Progenitor cell of endocrine pancreas (in vitro differentiated cells): ENCODE results near the gene PRKN. TPM values are rescaled to one million over a fixed set of nuclear protein-coding genes. Genes with fewer than 3 reads are reported as not detected.

Source experiments
- DNase-seq: peaks from one replicate; pipeline ENCODE4 v3.0.0; 2021; ENCODE audit warnings: low spot score; ENCODE audit not compliant: unreplicated experiment
- H3K27ac Mint-ChIP-seq: 2 replicates; pipeline ENCODE4 v1.8.0; 2021; ENCODE audit warnings: mild to moderate bottlenecking, moderate library complexity, mixed read lengths
- H3K27me3 Mint-ChIP-seq: 2 replicates; pipeline ENCODE4 v1.8.0; 2021; ENCODE audit warnings: mixed read lengths
- H3K36me3 Mint-ChIP-seq: 2 replicates; pipeline ENCODE4 v1.8.0; 2022; ENCODE audit warnings: mixed read lengths; ENCODE audit not compliant: insufficient read depth
- H3K4me1 Mint-ChIP-seq: 2 replicates; pipeline ENCODE4 v1.8.0; 2021; ENCODE audit warnings: low read depth, mixed read lengths
- H3K4me3 Mint-ChIP-seq: 2 replicates; pipeline ENCODE4 v1.8.0; 2021; ENCODE audit warnings: low read depth, mild to moderate bottlenecking, moderate library complexity, mixed read lengths
- H3K9me3 Mint-ChIP-seq: 2 replicates; pipeline ENCODE4 v1.8.0; 2021; ENCODE audit warnings: low read depth, mixed read lengths
- total RNA-seq: library from RNA; stranded (reverse); gene quantifications from 2 replicates; pipeline ENCODE4 v1.2.1, GENCODE V29; 2021
- TF ChIP-seq, protein P1 (sequence below): fragments of 200-600 bp; sonication (generic); IDR thresholded peaks from one replicate; pipeline ENCODE4 v1.5.0; 2021; ENCODE audit warnings: antibody characterized with exemption, mild to moderate bottlenecking; ENCODE audit not compliant: unreplicated experiment

PRKN gene
- total RNA-seq, 1 donor from 2014 or later, result 4.6 TPM

GRCh38 chr6:162017536-162017935 lies 710.0 kb downstream of the PRKN start:
- TF ChIP-seq, protein P1, sequence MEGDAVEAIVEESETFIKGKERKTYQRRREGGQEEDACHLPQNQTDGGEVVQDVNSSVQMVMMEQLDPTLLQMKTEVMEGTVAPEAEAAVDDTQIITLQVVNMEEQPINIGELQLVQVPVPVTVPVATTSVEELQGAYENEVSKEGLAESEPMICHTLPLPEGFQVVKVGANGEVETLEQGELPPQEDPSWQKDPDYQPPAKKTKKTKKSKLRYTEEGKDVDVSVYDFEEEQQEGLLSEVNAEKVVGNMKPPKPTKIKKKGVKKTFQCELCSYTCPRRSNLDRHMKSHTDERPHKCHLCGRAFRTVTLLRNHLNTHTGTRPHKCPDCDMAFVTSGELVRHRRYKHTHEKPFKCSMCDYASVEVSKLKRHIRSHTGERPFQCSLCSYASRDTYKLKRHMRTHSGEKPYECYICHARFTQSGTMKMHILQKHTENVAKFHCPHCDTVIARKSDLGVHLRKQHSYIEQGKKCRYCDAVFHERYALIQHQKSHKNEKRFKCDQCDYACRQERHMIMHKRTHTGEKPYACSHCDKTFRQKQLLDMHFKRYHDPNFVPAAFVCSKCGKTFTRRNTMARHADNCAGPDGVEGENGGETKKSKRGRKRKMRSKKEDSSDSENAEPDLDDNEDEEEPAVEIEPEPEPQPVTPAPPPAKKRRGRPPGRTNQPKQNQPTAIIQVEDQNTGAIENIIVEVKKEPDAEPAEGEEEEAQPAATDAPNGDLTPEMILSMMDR, result no peak
- H3K4me3 Mint-ChIP-seq, result no peak overlapping the region
- no peak overlapping the region for H3K27ac Mint-ChIP-seq
- DNase-seq, result no peak
- H3K36me3 Mint-ChIP-seq, result no peaks in the 10 kb centered on the region
- peaks cover 5% of the 10 kb centered on the region for H3K9me3 Mint-ChIP-seq
- no peaks in the 10 kb centered on the region for H3K4me1 Mint-ChIP-seq
- H3K27me3 Mint-ChIP-seq, result peaks cover 6% of the 10 kb centered on the region

- Mint-ChIP-seq H3K4me3 (no peak overlapping the region), H3K27me3 (peaks cover 6% of the 10 kb centered on the region), H3K36me3 (no peaks in the 10 kb centered on the region), H3K9me3 (peaks cover 5% of the 10 kb centered on the region), H3K4me1 (no peaks in the 10 kb centered on the region), H3K27ac (peak overlapping the region; percentile 69)
- TF ChIP-seq, protein P1, result no peak
- DNase-seq, result no peak
Observed at GRCh38 chr6:162014069-162014811, 713.3 kb downstream of the PRKN start.

DNA sequence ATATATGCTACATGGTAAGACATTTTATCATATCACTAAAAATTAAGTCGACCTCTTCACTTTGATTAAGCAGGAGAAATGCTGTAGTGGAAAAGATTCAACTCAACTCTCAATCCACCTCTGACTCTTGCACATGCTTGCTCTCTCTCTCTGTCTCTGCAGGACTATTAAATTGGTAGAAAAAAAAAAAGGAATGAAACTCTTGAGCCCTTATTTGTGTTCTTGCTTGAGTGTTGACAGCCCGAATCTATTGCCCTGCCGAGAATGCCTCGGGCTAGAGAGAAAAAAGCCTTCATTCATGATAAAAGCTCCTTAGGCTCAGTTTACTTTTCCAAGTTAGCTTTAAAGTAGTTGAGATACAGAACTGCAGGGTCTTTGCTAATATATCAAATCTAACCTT lies 722.2 kb downstream of the PRKN start:
- Mint-ChIP-seq H3K4me3 (no peak overlapping the region), H3K9me3 (peaks cover 3% of the 10 kb centered on the region), H3K36me3 (no peaks in the 10 kb centered on the region), H3K4me1 (peaks cover 4% of the 10 kb centered on the region), H3K27me3 (peaks cover 17% of the 10 kb centered on the region), H3K27ac (no peak overlapping the region)
- no peak for DNase-seq
- TF ChIP-seq, protein P1, result no peak

GRCh38 chr6:161996783-161997182 lies 730.8 kb downstream of the PRKN start:
- peaks cover 2% of the 10 kb centered on the region for H3K36me3 Mint-ChIP-seq
- H3K4me3 Mint-ChIP-seq, result no peak overlapping the region
- peaks cover 19% of the 10 kb centered on the region for H3K9me3 Mint-ChIP-seq
- H3K27me3 Mint-ChIP-seq, result peaks cover 11% of the 10 kb centered on the region
- TF ChIP-seq, protein P1, result no peak
- no peaks in the 10 kb centered on the region for H3K4me1 Mint-ChIP-seq
- no peak overlapping the region for H3K27ac Mint-ChIP-seq
- no peak for DNase-seq

DNA sequence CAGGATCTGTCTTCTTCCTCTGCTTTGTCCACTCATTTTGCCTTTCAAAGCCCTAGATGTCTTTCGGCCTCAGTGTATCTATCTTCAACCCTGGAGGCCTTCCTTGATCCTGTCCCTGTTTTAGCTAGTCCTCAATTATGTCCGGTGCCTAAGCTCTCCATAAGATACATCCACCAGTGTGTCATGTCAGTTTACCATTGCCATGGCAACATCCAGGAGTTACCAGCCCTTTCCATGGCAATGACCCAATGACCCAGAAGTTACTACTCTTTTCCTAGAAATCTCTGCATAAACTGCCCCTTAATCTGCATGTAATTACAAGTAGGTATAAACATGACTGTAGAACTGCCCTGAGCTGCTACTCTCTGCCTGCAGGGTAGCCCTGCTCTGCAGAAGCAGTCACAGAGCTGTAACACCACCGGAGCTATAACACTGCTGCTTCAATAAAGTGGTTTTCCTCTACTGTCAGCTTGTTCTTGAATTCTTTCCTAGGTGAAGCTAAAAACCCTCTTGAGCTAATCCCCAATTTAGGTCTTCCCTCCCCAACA lies 741.6 kb downstream of the PRKN start:
- Mint-ChIP-seq H3K27me3 (peaks cover 6% of the 10 kb centered on the region), H3K27ac (no peak overlapping the region), H3K9me3 (peaks cover 7% of the 10 kb centered on the region), H3K4me1 (peaks cover 7% of the 10 kb centered on the region), H3K36me3 (peaks cover 2% of the 10 kb centered on the region), H3K4me3 (no peak overlapping the region)
- TF ChIP-seq, protein P1, result no peak
- no peak for DNase-seq
